Mononuclear cell (primary cell): Measurements from ENCODE around the gene HSD17B2. TPM values are rescaled to one million over a fixed set of nuclear protein-coding genes. Genes with fewer than 3 reads are reported as not detected.
"Not testable (repeated sequence)": the region's sequence is repeated elsewhere in the genome, so short reads cannot be mapped to it uniquely, and the experiment has no call there.

Experiments used
- H3K27me3 ChIP-seq: 2 replicates; pipeline ENCODE4 v1.6.0; 2011; ENCODE audit warnings: low read length, control low read depth; ENCODE audit not compliant: insufficient read depth
- H3K4me1 ChIP-seq: 2 replicates; pipeline ENCODE4 v1.5.1; 2011; ENCODE audit warnings: mild to moderate bottlenecking, low read length, control low read depth; ENCODE audit not compliant: insufficient read depth
- H3K4me3 ChIP-seq: 2 replicates; pipeline ENCODE4 v1.5.1; 2011; ENCODE audit warnings: mild to moderate bottlenecking, low read length, moderate library complexity
- H3K9me3 ChIP-seq: 2 replicates; pipeline ENCODE4 v1.5.1; 2011; ENCODE audit warnings: low read depth, mild to moderate bottlenecking, control low read depth, low read length
- total RNA-seq: library from RNA; depleted of rRNA; stranded (reverse); fragments of >200 nt; gene quantifications from one replicate; pipeline ENCODE4 v1.2.3, GENCODE V29; 2012

Gene HSD17B2
- total RNA-seq, 1 donor, result not detected

- no peaks in the 10 kb centered on the region for H3K9me3 ChIP-seq
Measured at GRCh38 chr16:82096641-82097040, 61.6 kb downstream of the HSD17B2 start.

GRCh38 chr16:82105107-82105506 lies 70.1 kb downstream of the HSD17B2 start:
- Histone ChIP-seq H3K4me1 (no peaks in the 10 kb centered on the region), H3K9me3 (no peaks in the 10 kb centered on the region), H3K27me3 (no peaks in the 10 kb centered on the region), H3K4me3 (no peak overlapping the region)

More at GRCh38 chr16:82096641-82097040, 61.6 kb downstream of the HSD17B2 start:
- H3K4me1 ChIP-seq, result no peaks in the 10 kb centered on the region
- no peak overlapping the region for H3K4me3 ChIP-seq
- no peaks in the 10 kb centered on the region for H3K27me3 ChIP-seq

GRCh38 chr16:82108100-82108499 lies 73.0 kb downstream of the HSD17B2 start:
- H3K4me1 ChIP-seq, result peaks cover 5% of the 10 kb centered on the region
- H3K4me3 ChIP-seq, result no peak overlapping the region
- H3K9me3 ChIP-seq, result no peaks in the 10 kb centered on the region
- H3K27me3 ChIP-seq, result no peaks in the 10 kb centered on the region

- peaks cover 5% of the 10 kb centered on the region for H3K4me1 ChIP-seq
- H3K27me3 ChIP-seq, result no peaks in the 10 kb centered on the region
- no peak overlapping the region for H3K4me3 ChIP-seq
- no peaks in the 10 kb centered on the region for H3K9me3 ChIP-seq
Measured at GRCh38 chr16:82108774-82109173, 73.7 kb downstream of the HSD17B2 start.

- H3K4me1 ChIP-seq, H3K9me3 ChIP-seq, H3K4me3 ChIP-seq, H3K27me3 ChIP-seq: not testable (repeated sequence)
Measured at GRCh38 chr16:82109266-82109665, 74.2 kb downstream of the HSD17B2 start.

GRCh38 chr16:82111944-82112343 lies 76.9 kb downstream of the HSD17B2 start:
- Histone ChIP-seq H3K27me3 (no peaks in the 10 kb centered on the region), H3K4me1 (peaks cover 5% of the 10 kb centered on the region)

GRCh38 chr16:82113741-82114140 lies 78.7 kb downstream of the HSD17B2 start:
- no peak overlapping the region for H3K4me3 ChIP-seq
- H3K4me1 ChIP-seq, result peaks cover 5% of the 10 kb centered on the region
- no peaks in the 10 kb centered on the region for H3K9me3 ChIP-seq
- H3K27me3 ChIP-seq, result no peaks in the 10 kb centered on the region

More at GRCh38 chr16:82111944-82112343, 76.9 kb downstream of the HSD17B2 start:
- Histone ChIP-seq H3K4me3 (no peak overlapping the region), H3K9me3 (no peaks in the 10 kb centered on the region)

GRCh38 chr16:82116535-82116934 lies 81.5 kb downstream of the HSD17B2 start:
- Histone ChIP-seq H3K27me3 (no peaks in the 10 kb centered on the region), H3K4me1 (peaks cover 5% of the 10 kb centered on the region), H3K9me3 (no peaks in the 10 kb centered on the region), H3K4me3 (no peak overlapping the region)

GRCh38 chr16:82118749-82119148 lies 83.7 kb downstream of the HSD17B2 start:
- no peaks in the 10 kb centered on the region for H3K27me3 ChIP-seq
- H3K4me3 ChIP-seq, result no peak overlapping the region
- no peaks in the 10 kb centered on the region for H3K4me1 ChIP-seq
- H3K9me3 ChIP-seq, result no peaks in the 10 kb centered on the region

- no peaks in the 10 kb centered on the region for H3K9me3 ChIP-seq
- no peaks in the 10 kb centered on the region for H3K4me1 ChIP-seq
- no peak overlapping the region for H3K4me3 ChIP-seq
- H3K27me3 ChIP-seq, result peaks cover 2% of the 10 kb centered on the region
Measured at GRCh38 chr16:82119405-82119804, 84.4 kb downstream of the HSD17B2 start.

GRCh38 chr16:82124651-82125050 lies 89.6 kb downstream of the HSD17B2 start:
- Histone ChIP-seq H3K4me1 (no peaks in the 10 kb centered on the region), H3K9me3 (no peaks in the 10 kb centered on the region), H3K4me3 (no peak overlapping the region), H3K27me3 (peaks cover 2% of the 10 kb centered on the region)

GRCh38 chr16:82129881-82130280 lies 94.8 kb downstream of the HSD17B2 start:
- Histone ChIP-seq H3K4me1 (peaks cover 6% of the 10 kb centered on the region), H3K27me3 (no peaks in the 10 kb centered on the region), H3K4me3 (no peak overlapping the region), H3K9me3 (no peaks in the 10 kb centered on the region)

GRCh38 chr16:82133798-82134197 lies 98.7 kb downstream of the HSD17B2 start:
- no peak overlapping the region for H3K4me3 ChIP-seq

GRCh38 chr16:82134846-82135245 lies 99.8 kb downstream of the HSD17B2 start:
- H3K27me3 ChIP-seq, result no peaks in the 10 kb centered on the region
- no peaks in the 10 kb centered on the region for H3K9me3 ChIP-seq
- H3K4me3 ChIP-seq, result no peak overlapping the region
- peaks cover 6% of the 10 kb centered on the region for H3K4me1 ChIP-seq

More at GRCh38 chr16:82133798-82134197, 98.7 kb downstream of the HSD17B2 start:
- peaks cover 6% of the 10 kb centered on the region for H3K4me1 ChIP-seq
- no peaks in the 10 kb centered on the region for H3K9me3 ChIP-seq
- no peaks in the 10 kb centered on the region for H3K27me3 ChIP-seq

GRCh38 chr16:82135844-82136243 lies 100.8 kb downstream of the HSD17B2 start:
- Histone ChIP-seq H3K27me3 (no peaks in the 10 kb centered on the region), H3K4me3 (no peak overlapping the region), H3K4me1 (peaks cover 6% of the 10 kb centered on the region), H3K9me3 (no peaks in the 10 kb centered on the region)

GRCh38 chr16:82136956-82137821 lies 102.1 kb downstream of the HSD17B2 start:
- Histone ChIP-seq H3K27me3 (no peaks in the 10 kb centered on the region), H3K9me3 (no peaks in the 10 kb centered on the region), H3K4me3 (no peak overlapping the region), H3K4me1 (peaks cover 6% of the 10 kb centered on the region)
